OCI-LY3 (cell line): ENCODE results near the gene OTOGL.

Source experiments
- CTCF ChIP-seq: fragments of 200-600, 300-600 bp; sonication (generic); IDR thresholded peaks from 2 replicates; pipeline ENCODE4 v1.5.1; 2014; ENCODE audit warnings: antibody characterized with exemption, low read length, low read depth
- EZH2phosphoT487 ChIP-seq: fragments of 200-600 bp; shearing (Covaris generic); IDR thresholded peaks from 2 replicates; pipeline ENCODE4 v1.6.1; 2018; ENCODE audit warnings: antibody characterized with exemption, mixed run types, low read depth

DNA sequence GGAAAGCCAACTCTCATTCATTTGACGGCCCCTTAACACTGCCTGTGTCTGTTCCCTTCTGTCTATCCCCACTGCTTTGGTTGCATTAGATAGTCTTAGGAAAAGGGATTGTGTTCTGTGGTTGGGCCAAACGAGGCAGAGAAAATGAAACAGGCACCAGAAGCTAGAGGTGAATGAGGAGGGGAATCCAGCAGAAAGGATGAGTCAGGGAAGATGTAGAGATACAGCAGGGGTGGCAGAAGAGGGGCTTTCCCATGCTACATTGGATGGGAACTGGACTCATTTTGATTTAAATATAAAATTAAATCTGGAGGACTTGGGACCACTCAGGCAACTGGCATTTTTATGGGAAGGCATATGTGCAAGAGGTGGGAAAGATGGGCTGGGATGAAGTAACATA is 43.3 kb downstream of the OTOGL start:
- no peak for TF ChIP-seq CTCF
- TF ChIP-seq EZH2phosphoT487 = no peak
